Activated T-helper 17 cell treated with anti-CD3 and anti-CD28 coated beads, Interleukin-2, amount 50 U/mL, for 72 hours (primary cell): ENCODE data around the gene PPP2R2B. TPM values are rescaled to one million over a fixed set of nuclear protein-coding genes. Genes with fewer than 3 reads are reported as not detected.

Source experiments
- ATAC-seq: fragments of 150-1000 bp; cut with Tn5 transposase; replicated peaks from 2 replicates; pipeline ENCODE4 v1.10.0; 2021; ENCODE audit warnings: mild to moderate bottlenecking, moderate library complexity
- H3K27ac Mint-ChIP-seq: one replicate; pipeline ENCODE4 v1.8.0; 2022; ENCODE audit warnings: mixed read lengths
- H3K27me3 Mint-ChIP-seq: one replicate; pipeline ENCODE4 v1.8.0; 2022; ENCODE audit warnings: mixed read lengths
- H3K36me3 Mint-ChIP-seq: one replicate; pipeline ENCODE4 v1.8.0; 2022; ENCODE audit warnings: low read depth, mild to moderate bottlenecking, mixed read lengths
- H3K4me1 Mint-ChIP-seq: one replicate; pipeline ENCODE4 v1.8.0; 2022; ENCODE audit warnings: mixed read lengths
- H3K4me3 Mint-ChIP-seq: one replicate; pipeline ENCODE4 v1.8.0; 2022; ENCODE audit warnings: mild to moderate bottlenecking, mixed read lengths
- H3K9me3 Mint-ChIP-seq: one replicate; pipeline ENCODE4 v1.8.0; 2022; ENCODE audit warnings: mixed read lengths
- total RNA-seq, 2 donors: library from RNA; stranded (reverse); gene quantifications; one replicate each; pipeline ENCODE4 v1.2.3, GENCODE V29; 2022

The PPP2R2B gene
- total RNA-seq, 2 donors from 2014 or later, result 1.0 to 2.2 TPM

- Mint-ChIP-seq H3K9me3 (no peaks in the 10 kb centered on the region), H3K27me3 (no peaks in the 10 kb centered on the region), H3K4me3 (no peak overlapping the region), H3K4me1 (no peaks in the 10 kb centered on the region), H3K27ac (no peak overlapping the region), H3K36me3 (no peaks in the 10 kb centered on the region)
- no peak for ATAC-seq
Measured at GRCh38 chr5:146827901-146828300, 50.7 kb downstream of the PPP2R2B start.

DNA sequence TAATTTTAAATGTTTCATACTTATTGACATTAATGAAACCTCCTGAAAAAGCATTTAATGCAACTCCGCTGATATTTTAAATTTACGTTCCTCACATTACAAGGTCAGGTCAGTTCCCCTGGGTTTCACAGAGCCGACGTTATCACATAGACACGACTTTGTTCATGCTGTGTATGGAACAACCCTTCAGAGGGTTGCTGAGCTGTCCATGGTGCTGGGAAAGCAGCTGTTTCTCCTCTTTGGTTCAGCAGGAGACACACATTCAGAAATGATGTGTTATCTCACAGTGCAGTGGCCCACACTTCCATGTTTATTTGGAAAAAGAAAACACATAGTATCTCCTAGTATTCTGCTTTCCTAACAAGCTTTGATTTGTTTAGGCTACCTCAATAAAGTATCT is 53.5 kb downstream of the PPP2R2B start:
- Mint-ChIP-seq H3K4me3 (no peak overlapping the region), H3K27ac (no peak overlapping the region), H3K4me1 (no peaks in the 10 kb centered on the region), H3K36me3 (no peaks in the 10 kb centered on the region), H3K27me3 (no peaks in the 10 kb centered on the region), H3K9me3 (no peaks in the 10 kb centered on the region)
- ATAC-seq, result no peak

DNA sequence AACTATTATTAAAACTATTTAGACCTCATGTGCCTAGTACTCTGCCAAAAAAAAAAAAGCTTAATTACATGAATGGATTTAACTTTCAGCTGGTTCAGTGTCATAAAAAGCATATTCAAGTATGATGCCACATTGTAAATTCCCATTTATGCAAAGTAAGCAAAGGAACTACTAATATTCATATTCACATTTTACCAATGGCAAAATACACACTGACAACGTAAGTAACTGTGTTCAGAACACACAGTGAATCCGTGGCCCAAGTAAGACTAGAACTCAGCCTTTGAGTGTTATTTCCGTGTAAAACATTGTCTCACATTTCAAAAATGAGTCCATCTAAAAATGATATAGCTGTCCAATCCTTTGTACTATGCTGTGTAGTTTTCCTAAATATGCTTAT is 56.8 kb downstream of the PPP2R2B start:
- Mint-ChIP-seq H3K27ac (no peak overlapping the region), H3K4me3 (no peak overlapping the region), H3K36me3 (no peaks in the 10 kb centered on the region), H3K4me1 (no peaks in the 10 kb centered on the region), H3K27me3 (no peaks in the 10 kb centered on the region), H3K9me3 (peaks cover 3% of the 10 kb centered on the region)
- ATAC-seq, result no peak

DNA sequence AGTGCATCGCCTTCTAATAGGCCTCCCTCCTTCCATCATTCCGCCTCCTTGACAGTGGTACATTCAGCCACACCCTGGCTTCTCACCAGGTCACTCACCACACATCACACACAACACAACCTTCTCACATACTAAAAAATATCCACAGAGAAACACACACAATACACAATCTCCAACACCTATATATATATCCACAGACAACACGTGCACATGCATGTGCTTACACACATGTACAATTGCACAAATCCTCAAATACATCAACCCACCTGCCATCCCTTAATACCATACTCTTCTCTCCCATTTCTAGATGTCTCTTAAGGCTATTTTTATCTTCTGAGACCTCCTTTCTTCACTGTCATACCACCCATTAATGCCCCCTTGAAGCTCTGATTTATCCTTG is 57.6 kb downstream of the PPP2R2B start:
- H3K4me1 Mint-ChIP-seq, result peaks cover under 1% of the 10 kb centered on the region
- H3K9me3 Mint-ChIP-seq, result peaks cover 3% of the 10 kb centered on the region
- H3K36me3 Mint-ChIP-seq, result no peaks in the 10 kb centered on the region
- H3K4me3 Mint-ChIP-seq, result no peak overlapping the region
- H3K27ac Mint-ChIP-seq, result no peak overlapping the region
- no peak for ATAC-seq
- H3K27me3 Mint-ChIP-seq, result no peaks in the 10 kb centered on the region

DNA sequence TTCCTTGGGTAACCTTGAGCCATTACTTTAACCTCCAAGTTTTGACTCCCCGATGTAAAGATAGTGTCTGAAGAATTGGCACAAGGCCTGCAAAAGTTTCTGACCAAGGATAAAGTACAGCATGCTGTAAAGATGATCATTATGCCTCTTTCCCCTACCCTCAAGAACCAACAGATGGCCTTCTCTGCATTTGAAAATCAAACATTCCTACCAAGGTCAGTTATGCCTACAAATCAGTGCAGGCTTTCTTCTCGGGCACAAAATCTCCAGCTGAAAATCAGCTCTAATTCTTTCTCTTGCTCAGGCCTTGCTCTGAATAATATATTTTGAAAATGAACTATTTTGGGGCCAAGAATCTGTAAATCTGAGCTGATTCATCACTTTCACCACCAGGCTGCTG is 59.7 kb downstream of the PPP2R2B start:
- H3K36me3 Mint-ChIP-seq, result no peaks in the 10 kb centered on the region
- no peak overlapping the region for H3K27ac Mint-ChIP-seq
- H3K4me3 Mint-ChIP-seq, result no peak overlapping the region
- peaks cover 3% of the 10 kb centered on the region for H3K9me3 Mint-ChIP-seq
- H3K4me1 Mint-ChIP-seq, result peaks cover 6% of the 10 kb centered on the region
- ATAC-seq, result no peak
- H3K27me3 Mint-ChIP-seq, result no peaks in the 10 kb centered on the region

DNA sequence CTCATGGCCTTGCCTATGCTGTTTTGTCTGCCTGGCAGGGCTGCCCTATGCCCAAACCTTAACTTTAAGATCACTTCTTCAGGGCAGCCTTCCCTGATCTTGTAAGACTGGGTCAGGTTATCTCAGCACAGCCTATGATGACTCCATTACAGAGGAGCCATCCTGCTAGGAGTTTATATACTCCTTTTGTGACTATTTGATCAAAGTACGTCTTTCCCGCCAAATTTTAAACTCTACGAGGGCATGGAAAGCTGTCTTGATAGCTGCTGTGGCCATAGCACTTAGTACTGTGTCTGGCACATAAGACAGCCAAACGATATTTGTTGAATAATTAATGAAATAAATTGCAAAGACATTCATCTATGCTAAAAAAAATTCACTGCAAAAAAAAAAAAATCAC is 60.6 kb downstream of the PPP2R2B start:
- no peak for ATAC-seq
- Mint-ChIP-seq H3K27me3 (no peaks in the 10 kb centered on the region), H3K4me3 (no peak overlapping the region), H3K9me3 (peaks cover 3% of the 10 kb centered on the region), H3K36me3 (no peaks in the 10 kb centered on the region), H3K4me1 (peaks cover 10% of the 10 kb centered on the region), H3K27ac (no peak overlapping the region)

- Mint-ChIP-seq H3K36me3 (no peaks in the 10 kb centered on the region), H3K9me3 (peaks cover 3% of the 10 kb centered on the region), H3K27ac (no peak overlapping the region), H3K4me3 (no peak overlapping the region), H3K4me1 (peaks cover 10% of the 10 kb centered on the region), H3K27me3 (no peaks in the 10 kb centered on the region)
- ATAC-seq, result no peak
Measured at GRCh38 chr5:146816775-146817387, 61.7 kb downstream of the PPP2R2B start.

- Mint-ChIP-seq H3K36me3 (no peaks in the 10 kb centered on the region), H3K4me1 (peaks cover 10% of the 10 kb centered on the region)
- ATAC-seq, result no peak
Measured at GRCh38 chr5:146815411-146815810, 63.1 kb downstream of the PPP2R2B start.

GRCh38 chr5:146813346-146814157 is 65.0 kb downstream of the PPP2R2B start:
- no peak overlapping the region for H3K27ac Mint-ChIP-seq
- no peaks in the 10 kb centered on the region for H3K36me3 Mint-ChIP-seq
- H3K27me3 Mint-ChIP-seq, result no peaks in the 10 kb centered on the region
- H3K9me3 Mint-ChIP-seq, result peaks cover 12% of the 10 kb centered on the region
- ATAC-seq, result no peak
- H3K4me3 Mint-ChIP-seq, result peak overlapping the region; percentile 4
- H3K4me1 Mint-ChIP-seq, result peaks cover 10% of the 10 kb centered on the region

More at GRCh38 chr5:146815411-146815810, 63.1 kb downstream of the PPP2R2B start:
- H3K27ac Mint-ChIP-seq, result no peak overlapping the region
- no peaks in the 10 kb centered on the region for H3K27me3 Mint-ChIP-seq
- no peak overlapping the region for H3K4me3 Mint-ChIP-seq
- H3K9me3 Mint-ChIP-seq, result peaks cover 3% of the 10 kb centered on the region

GRCh38 chr5:146805081-146805480 is 73.5 kb downstream of the PPP2R2B start:
- Mint-ChIP-seq H3K27me3 (no peaks in the 10 kb centered on the region), H3K9me3 (peaks cover 7% of the 10 kb centered on the region), H3K4me3 (no peak overlapping the region), H3K4me1 (peaks cover 7% of the 10 kb centered on the region), H3K27ac (no peak overlapping the region), H3K36me3 (no peaks in the 10 kb centered on the region)
- ATAC-seq, result no peak

DNA sequence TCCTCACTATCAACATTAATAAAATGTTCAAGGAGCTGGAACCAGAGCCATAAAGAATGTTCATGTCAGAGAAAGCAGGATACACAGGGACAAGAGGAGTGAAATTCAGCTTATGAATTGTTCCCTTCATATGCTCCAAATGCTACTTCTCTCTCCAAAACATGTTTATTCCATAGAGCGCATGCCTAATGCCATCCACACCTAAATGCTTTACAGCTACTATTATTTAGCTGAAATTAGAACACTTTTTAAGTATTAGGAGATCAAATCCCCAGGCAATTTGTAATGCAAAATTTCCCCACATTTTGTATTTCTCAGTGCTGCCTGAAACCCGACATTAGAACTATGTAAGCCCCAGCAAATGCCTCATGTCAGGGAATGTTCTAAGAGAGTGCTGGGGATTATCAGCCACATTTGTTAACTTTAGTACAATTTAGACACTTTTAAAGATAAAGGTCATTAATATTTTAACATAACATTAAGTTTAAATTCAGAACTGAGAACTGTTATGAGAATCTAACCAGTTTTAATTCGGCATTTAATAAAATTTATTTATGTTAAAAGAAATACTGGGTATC is 75.5 kb downstream of the PPP2R2B start:
- ATAC-seq, result no peak
- Mint-ChIP-seq H3K27me3 (no peaks in the 10 kb centered on the region), H3K4me1 (peaks cover 7% of the 10 kb centered on the region), H3K36me3 (no peaks in the 10 kb centered on the region), H3K4me3 (no peak overlapping the region), H3K27ac (no peak overlapping the region), H3K9me3 (no peaks in the 10 kb centered on the region)

- ATAC-seq, result no peak
- H3K27me3 Mint-ChIP-seq, result no peaks in the 10 kb centered on the region
- H3K4me3 Mint-ChIP-seq, result no peak overlapping the region
- no peaks in the 10 kb centered on the region for H3K36me3 Mint-ChIP-seq
- no peaks in the 10 kb centered on the region for H3K9me3 Mint-ChIP-seq
- H3K4me1 Mint-ChIP-seq, result no peaks in the 10 kb centered on the region
- H3K27ac Mint-ChIP-seq, result no peak overlapping the region
Measured at GRCh38 chr5:146799671-146800070, 78.9 kb downstream of the PPP2R2B start.

GRCh38 chr5:146799231-146799630 is 79.3 kb downstream of the PPP2R2B start:
- H3K9me3 Mint-ChIP-seq, result no peaks in the 10 kb centered on the region
- no peaks in the 10 kb centered on the region for H3K4me1 Mint-ChIP-seq
- H3K36me3 Mint-ChIP-seq, result no peaks in the 10 kb centered on the region
- no peak for ATAC-seq
- H3K27me3 Mint-ChIP-seq, result no peaks in the 10 kb centered on the region
- no peak overlapping the region for H3K27ac Mint-ChIP-seq
- no peak overlapping the region for H3K4me3 Mint-ChIP-seq

- Mint-ChIP-seq H3K27me3 (no peaks in the 10 kb centered on the region), H3K36me3 (no peaks in the 10 kb centered on the region), H3K9me3 (no peaks in the 10 kb centered on the region), H3K27ac (no peak overlapping the region), H3K4me1 (peaks cover 4% of the 10 kb centered on the region), H3K4me3 (no peak overlapping the region)
- no peak for ATAC-seq
Measured at GRCh38 chr5:146797658-146798057, 80.9 kb downstream of the PPP2R2B start.

DNA sequence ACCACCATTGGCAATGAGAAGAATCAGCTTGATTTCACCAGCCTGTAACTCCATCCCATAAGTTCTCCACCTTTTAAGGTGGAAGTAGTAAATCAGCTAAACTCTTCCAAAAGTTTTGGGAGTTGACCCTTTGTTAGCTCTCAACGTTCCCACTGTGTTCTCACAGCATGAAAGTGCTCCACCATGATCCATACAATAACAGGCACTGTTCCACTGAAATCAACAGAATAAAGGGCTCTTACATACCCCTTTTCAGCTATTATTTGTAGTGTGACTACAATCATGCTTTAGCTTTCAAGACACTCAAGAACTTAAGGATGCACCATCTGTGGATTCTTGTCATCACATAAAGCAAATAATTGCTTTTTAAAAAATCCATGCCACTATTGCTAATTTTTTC is 81.6 kb downstream of the PPP2R2B start:
- Mint-ChIP-seq H3K27ac (no peak overlapping the region), H3K27me3 (no peaks in the 10 kb centered on the region)

More for the DNA sequence above, 81.6 kb downstream of the PPP2R2B start:
- peaks cover 7% of the 10 kb centered on the region for H3K4me1 Mint-ChIP-seq
- H3K36me3 Mint-ChIP-seq, result no peaks in the 10 kb centered on the region
- no peaks in the 10 kb centered on the region for H3K9me3 Mint-ChIP-seq
- no peak for ATAC-seq
- H3K4me3 Mint-ChIP-seq, result no peak overlapping the region
